ENCODE results near the gene ZFYVE1.

DNA sequence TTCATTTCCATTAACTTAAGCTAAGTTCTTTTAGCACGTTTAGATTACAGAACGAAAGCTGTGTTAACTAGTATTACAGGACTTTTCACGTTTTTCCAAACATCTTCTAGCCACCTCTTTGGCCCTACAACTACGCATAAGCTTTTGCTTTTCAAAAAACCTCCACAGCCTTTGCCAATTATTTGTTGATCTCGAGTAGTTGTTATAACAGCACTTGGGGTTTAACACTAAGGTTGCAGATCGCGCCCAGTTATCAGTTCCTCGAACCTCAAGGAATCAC, 31.0 kb upstream of the ZFYVE1 start:
- no peak for TF ChIP-seq POLR2A (IDR thresholded peaks at IDR 0.05)
- TF ChIP-seq, protein P1, sequence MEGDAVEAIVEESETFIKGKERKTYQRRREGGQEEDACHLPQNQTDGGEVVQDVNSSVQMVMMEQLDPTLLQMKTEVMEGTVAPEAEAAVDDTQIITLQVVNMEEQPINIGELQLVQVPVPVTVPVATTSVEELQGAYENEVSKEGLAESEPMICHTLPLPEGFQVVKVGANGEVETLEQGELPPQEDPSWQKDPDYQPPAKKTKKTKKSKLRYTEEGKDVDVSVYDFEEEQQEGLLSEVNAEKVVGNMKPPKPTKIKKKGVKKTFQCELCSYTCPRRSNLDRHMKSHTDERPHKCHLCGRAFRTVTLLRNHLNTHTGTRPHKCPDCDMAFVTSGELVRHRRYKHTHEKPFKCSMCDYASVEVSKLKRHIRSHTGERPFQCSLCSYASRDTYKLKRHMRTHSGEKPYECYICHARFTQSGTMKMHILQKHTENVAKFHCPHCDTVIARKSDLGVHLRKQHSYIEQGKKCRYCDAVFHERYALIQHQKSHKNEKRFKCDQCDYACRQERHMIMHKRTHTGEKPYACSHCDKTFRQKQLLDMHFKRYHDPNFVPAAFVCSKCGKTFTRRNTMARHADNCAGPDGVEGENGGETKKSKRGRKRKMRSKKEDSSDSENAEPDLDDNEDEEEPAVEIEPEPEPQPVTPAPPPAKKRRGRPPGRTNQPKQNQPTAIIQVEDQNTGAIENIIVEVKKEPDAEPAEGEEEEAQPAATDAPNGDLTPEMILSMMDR (IDR thresholded peaks at IDR 0.05): no peak
